Measurements from ENCODE around the gene CCDC102B.
"Not testable (repeated sequence)": the region's sequence is repeated elsewhere in the genome, so short reads cannot be mapped to it uniquely, and the experiment has no call there.

CCDC102B gene

GRCh38 chr18:68797871-68798270 is at the start of gene CCDC102B:
Gene CCDC102B, plus strand, starts transcription at chr18:68798080. Its CDS starts 38,684 bp downstream, at chr18:68836764.
- in situ Hi-C loops (cut with HindIII; ENCODE audit: low pct_unique_long_range_greater_than_20kb, low sequenced_read_pairs): no loop called here
- no peak for TF ChIP-seq JUND (IDR thresholded peaks at IDR 0.05; ENCODE audit: low read depth)
- DNase-seq (ENCODE audit: low read depth in 1 of 2, low spot score in 1 of 2): peak in 1 of 2 experiments; percentile 10

- DNase-seq (ENCODE audit: low read depth in 1 of 2, low spot score in 1 of 2): no peak
- in situ Hi-C loops (cut with HindIII; ENCODE audit: low pct_unique_long_range_greater_than_20kb, low sequenced_read_pairs): no loop called here
Measured at GRCh38 chr18:68757126-68757525, 40.8 kb upstream of the CCDC102B start.

GRCh38 chr18:68759308-68759707 is 38.6 kb upstream of the CCDC102B start:
- in situ Hi-C loops (cut with HindIII; ENCODE audit: low pct_unique_long_range_greater_than_20kb, low sequenced_read_pairs): no loop called here
- no peak for DNase-seq (ENCODE audit: low read depth in 1 of 2, low spot score in 1 of 2)
- no peak for TF ChIP-seq JUND (IDR thresholded peaks at IDR 0.05; ENCODE audit: low read depth)

More at GRCh38 chr18:68757126-68757525, 40.8 kb upstream of the CCDC102B start:
- TF ChIP-seq JUND (IDR thresholded peaks at IDR 0.05; ENCODE audit: low read depth): no peak

GRCh38 chr18:68763083-68763482 is 34.8 kb upstream of the CCDC102B start:
- DNase-seq (ENCODE audit: low read depth in 1 of 2, low spot score in 1 of 2): no peak
- in situ Hi-C loops (cut with HindIII; ENCODE audit: low pct_unique_long_range_greater_than_20kb, low sequenced_read_pairs): no loop called here
- TF ChIP-seq JUND (IDR thresholded peaks at IDR 0.05; ENCODE audit: low read depth): no peak

- no peak for DNase-seq (ENCODE audit: low read depth in 1 of 2, low spot score in 1 of 2)
- no peak for TF ChIP-seq JUND (IDR thresholded peaks at IDR 0.05; ENCODE audit: low read depth)
- in situ Hi-C loops (cut with HindIII; ENCODE audit: low pct_unique_long_range_greater_than_20kb, low sequenced_read_pairs): no loop called here
Measured at GRCh38 chr18:68764016-68764415, 33.9 kb upstream of the CCDC102B start.

GRCh38 chr18:68766433-68766832 is 31.4 kb upstream of the CCDC102B start:
- no peak for DNase-seq (ENCODE audit: low read depth in 1 of 2, low spot score in 1 of 2)
- TF ChIP-seq JUND (IDR thresholded peaks at IDR 0.05; ENCODE audit: low read depth): no peak
- in situ Hi-C loops (cut with HindIII; ENCODE audit: low pct_unique_long_range_greater_than_20kb, low sequenced_read_pairs): no loop called here

GRCh38 chr18:68769461-68769860 is 28.4 kb upstream of the CCDC102B start:
- no peak for DNase-seq (ENCODE audit: low read depth in 1 of 2, low spot score in 1 of 2)
- TF ChIP-seq JUND (IDR thresholded peaks at IDR 0.05; ENCODE audit: low read depth): no peak

GRCh38 chr18:68772268-68772667 is 25.6 kb upstream of the CCDC102B start:
- in situ Hi-C loops (cut with HindIII; ENCODE audit: low pct_unique_long_range_greater_than_20kb, low sequenced_read_pairs): no loop called here
- DNase-seq (ENCODE audit: low read depth in 1 of 2, low spot score in 1 of 2): no peak
- TF ChIP-seq JUND (IDR thresholded peaks at IDR 0.05; ENCODE audit: low read depth): no peak

More at GRCh38 chr18:68769461-68769860, 28.4 kb upstream of the CCDC102B start:
- in situ Hi-C loops (cut with HindIII; ENCODE audit: low pct_unique_long_range_greater_than_20kb, low sequenced_read_pairs): no loop called here

GRCh38 chr18:68778280-68778886 is 19.5 kb upstream of the CCDC102B start:
- no peak for DNase-seq (ENCODE audit: low read depth in 1 of 2, low spot score in 1 of 2)
- in situ Hi-C loops (cut with HindIII; ENCODE audit: low pct_unique_long_range_greater_than_20kb, low sequenced_read_pairs): no loop called here
- TF ChIP-seq JUND (IDR thresholded peaks at IDR 0.05; ENCODE audit: low read depth): no peak

- peak in 1 of 2 experiments; percentile 24 for DNase-seq (ENCODE audit: low read depth in 1 of 2, low spot score in 1 of 2)
- in situ Hi-C loops (cut with HindIII; ENCODE audit: low pct_unique_long_range_greater_than_20kb, low sequenced_read_pairs): no loop called here
Measured at GRCh38 chr18:68779169-68779568, 18.7 kb upstream of the CCDC102B start.

GRCh38 chr18:68780802-68781635 is 16.9 kb upstream of the CCDC102B start:
- no peak for DNase-seq (ENCODE audit: low read depth in 1 of 2, low spot score in 1 of 2)
- in situ Hi-C loops (cut with HindIII; ENCODE audit: low pct_unique_long_range_greater_than_20kb, low sequenced_read_pairs): no loop called here
- no peak for TF ChIP-seq JUND (IDR thresholded peaks at IDR 0.05; ENCODE audit: low read depth)

More at GRCh38 chr18:68779169-68779568, 18.7 kb upstream of the CCDC102B start:
- TF ChIP-seq JUND (IDR thresholded peaks at IDR 0.05; ENCODE audit: low read depth): no peak

- TF ChIP-seq JUND (IDR thresholded peaks at IDR 0.05; ENCODE audit: low read depth): no peak
- DNase-seq (ENCODE audit: low read depth in 1 of 2, low spot score in 1 of 2): no peak
- in situ Hi-C loops (cut with HindIII; ENCODE audit: low pct_unique_long_range_greater_than_20kb, low sequenced_read_pairs): no loop called here
Measured at GRCh38 chr18:68783506-68783905, 14.4 kb upstream of the CCDC102B start.

- in situ Hi-C loops (cut with HindIII; ENCODE audit: low pct_unique_long_range_greater_than_20kb, low sequenced_read_pairs): no loop called here
- DNase-seq (ENCODE audit: low read depth in 1 of 2, low spot score in 1 of 2): no peak
Measured at GRCh38 chr18:68784071-68784470, 13.8 kb upstream of the CCDC102B start.

GRCh38 chr18:68790290-68790689 is 7.6 kb upstream of the CCDC102B start:
- in situ Hi-C loops (cut with HindIII; ENCODE audit: low pct_unique_long_range_greater_than_20kb, low sequenced_read_pairs); DNase-seq (ENCODE audit: low read depth in 1 of 2, low spot score in 1 of 2): not testable (repeated sequence)

More at GRCh38 chr18:68784071-68784470, 13.8 kb upstream of the CCDC102B start:
- no peak for TF ChIP-seq JUND (IDR thresholded peaks at IDR 0.05; ENCODE audit: low read depth)

Measured in T47D (cell line).